Gastroesophageal sphincter (tissue), 4 donors: ENCODE measurements around the gene HBQ1. TPM values are rescaled to one million over a fixed set of nuclear protein-coding genes. Genes with fewer than 3 reads are reported as not detected.
"Not testable (repeated sequence)": the region's sequence is repeated elsewhere in the genome, so short reads cannot be mapped to it uniquely, and the experiment has no call there.

Source experiments
- ATAC-seq: fragments of 150-250 bp; one replicate; pipeline ENCODE4 v1.9.1; 2016; ENCODE audit warnings: mild to moderate bottlenecking, moderate library complexity
- H3K27ac ChIP-seq, 4 donors: fragments of 200-600 bp; sonication (generic) in 3 of 4; 1 replicate in 3 of 4; 2 replicates in 1 of 4; pipeline ENCODE4 v1.5.1; 2016 to 2019
- H3K27me3 ChIP-seq: fragments of 200-600 bp; sonication (generic); one replicate; pipeline ENCODE4 v1.5.1; 2019
- H3K36me3 ChIP-seq, 2 donors: fragments of 200-600 bp; sonication (generic); one replicate each; pipeline ENCODE4 v1.5.1; 2019; ENCODE audit warnings: control low read depth in 1 of 2
- H3K4me1 ChIP-seq, 3 donors: fragments of 200-600 bp; sonication (generic); 1 replicate in 2 of 3; 2 replicates in 1 of 3; pipeline ENCODE4 v1.5.1; 2016 to 2019; ENCODE audit warnings: control low read depth in 2 of 3
- H3K4me3 ChIP-seq, 2 donors: fragments of 200-600 bp; sonication (generic); one replicate each; pipeline ENCODE4 v1.5.1; 2019; ENCODE audit warnings: mild to moderate bottlenecking in 1 of 2, moderate library complexity in 1 of 2
- H3K9me3 ChIP-seq, 3 donors: fragments of 200-600 bp; sonication (generic); one replicate each; pipeline ENCODE4 v1.5.1; 2017 to 2019; ENCODE audit warnings: control low read depth in 2 of 3
- EP300 ChIP-seq: sonication (generic); formaldehyde crosslinking; IDR thresholded peaks from one replicate; pipeline ENCODE4 v1.6.1; 2017; ENCODE audit warnings: antibody characterized with exemption, mild to moderate bottlenecking
- POLR2A ChIP-seq, 2 donors: fragments of 450-650 bp; IDR thresholded peaks; one replicate each; pipeline ENCODE4 v1.6.1; 2017; ENCODE audit warnings: antibody characterized with exemption in 2 of 2, mild to moderate bottlenecking in 2 of 2, moderate library complexity in 1 of 2
- POLR2AphosphoS5 ChIP-seq: sonication (generic); formaldehyde crosslinking; IDR thresholded peaks from one replicate; pipeline ENCODE4 v1.6.1; 2017; ENCODE audit warnings: antibody characterized with exemption
- WGBS, 2 donors: methylation state at CpG; one replicate each; pipeline ENCODE4 v1.1.5; 2018; ENCODE audit warnings: low coverage in 1 of 2; 5-methylcytosine and 5-hydroxymethylcytosine counted together
- total RNA-seq, 4 donors: library from RNA; depleted of rRNA; stranded (reverse); fragments of >200 nt; gene quantifications; one replicate each; pipeline ENCODE4 v1.1.0, GENCODE V29; 2016
- TF ChIP-seq, protein P1 (sequence below), 4 experiments: fragments of 200-600 bp in 2 of 4; fragments of 450-650 bp in 2 of 4; sonication (generic) in 1 of 4; IDR thresholded peaks; one replicate each; pipeline ENCODE4 v1.5.1; 2017 to 2019; ENCODE audit warnings: antibody characterized with exemption in 4 of 4, mild to moderate bottlenecking in 2 of 4, moderate library complexity in 2 of 4

HBQ1 gene
- total RNA-seq, 4 donors from 2014 or later, result not detected

DNA sequence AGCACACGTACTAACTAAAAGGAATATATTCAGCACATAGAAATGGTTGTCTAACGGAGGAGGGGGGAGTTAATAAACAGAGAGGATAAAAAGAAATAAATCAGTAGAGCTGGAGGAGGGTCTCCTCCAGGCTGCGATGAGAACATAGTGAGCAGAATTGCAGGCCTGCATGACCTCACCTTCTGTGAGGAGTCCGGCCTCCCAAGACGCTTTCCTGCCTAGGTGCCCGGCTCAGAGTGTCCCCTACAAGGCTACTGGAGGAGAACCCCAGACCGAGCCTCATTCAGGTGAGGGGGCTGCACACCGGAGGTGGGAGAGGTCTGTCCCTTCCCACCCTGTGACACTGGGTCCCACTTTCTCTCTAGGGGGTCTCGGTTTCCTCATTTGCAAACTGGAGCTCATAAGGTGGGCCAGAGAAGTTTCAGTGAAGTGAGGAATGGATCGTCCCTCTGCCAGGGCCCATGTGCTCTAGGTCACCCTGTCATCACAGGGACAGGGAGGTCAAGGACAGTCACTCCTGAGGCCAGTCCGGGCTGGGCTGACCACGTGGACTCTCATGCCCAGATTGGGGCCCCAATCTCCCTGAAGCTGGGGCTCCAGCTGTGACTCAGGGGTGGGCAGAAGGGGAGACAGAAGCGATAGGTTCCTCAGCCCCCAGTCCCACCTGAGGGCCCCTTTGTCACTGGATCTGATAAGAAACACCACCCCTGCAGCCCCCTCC, 17.8 kb upstream of the HBQ1 start:
- Histone ChIP-seq H3K4me3 (no peak overlapping the region), H3K4me1 (peaks cover 0 to 21% (median 16%) of the 10 kb centered on the region in 3 donors), H3K27me3 (peaks cover 71% of the 10 kb centered on the region), H3K27ac (no peak overlapping the region), H3K36me3 (no peaks in the 10 kb centered on the region), H3K9me3 (no peaks in the 10 kb centered on the region)
- ATAC-seq, result no peak
- TF ChIP-seq POLR2AphosphoS5, result no peak
- TF ChIP-seq, protein P1, sequence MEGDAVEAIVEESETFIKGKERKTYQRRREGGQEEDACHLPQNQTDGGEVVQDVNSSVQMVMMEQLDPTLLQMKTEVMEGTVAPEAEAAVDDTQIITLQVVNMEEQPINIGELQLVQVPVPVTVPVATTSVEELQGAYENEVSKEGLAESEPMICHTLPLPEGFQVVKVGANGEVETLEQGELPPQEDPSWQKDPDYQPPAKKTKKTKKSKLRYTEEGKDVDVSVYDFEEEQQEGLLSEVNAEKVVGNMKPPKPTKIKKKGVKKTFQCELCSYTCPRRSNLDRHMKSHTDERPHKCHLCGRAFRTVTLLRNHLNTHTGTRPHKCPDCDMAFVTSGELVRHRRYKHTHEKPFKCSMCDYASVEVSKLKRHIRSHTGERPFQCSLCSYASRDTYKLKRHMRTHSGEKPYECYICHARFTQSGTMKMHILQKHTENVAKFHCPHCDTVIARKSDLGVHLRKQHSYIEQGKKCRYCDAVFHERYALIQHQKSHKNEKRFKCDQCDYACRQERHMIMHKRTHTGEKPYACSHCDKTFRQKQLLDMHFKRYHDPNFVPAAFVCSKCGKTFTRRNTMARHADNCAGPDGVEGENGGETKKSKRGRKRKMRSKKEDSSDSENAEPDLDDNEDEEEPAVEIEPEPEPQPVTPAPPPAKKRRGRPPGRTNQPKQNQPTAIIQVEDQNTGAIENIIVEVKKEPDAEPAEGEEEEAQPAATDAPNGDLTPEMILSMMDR (IDR thresholded peaks at IDR 0.05), result no peak
- no peak for TF ChIP-seq POLR2A (IDR thresholded peaks at IDR 0.05)
- no peak for TF ChIP-seq EP300
- WGBS, 2 donors, result 81 to 85% methylated on average over 7 of the region's 13 CpGs

DNA sequence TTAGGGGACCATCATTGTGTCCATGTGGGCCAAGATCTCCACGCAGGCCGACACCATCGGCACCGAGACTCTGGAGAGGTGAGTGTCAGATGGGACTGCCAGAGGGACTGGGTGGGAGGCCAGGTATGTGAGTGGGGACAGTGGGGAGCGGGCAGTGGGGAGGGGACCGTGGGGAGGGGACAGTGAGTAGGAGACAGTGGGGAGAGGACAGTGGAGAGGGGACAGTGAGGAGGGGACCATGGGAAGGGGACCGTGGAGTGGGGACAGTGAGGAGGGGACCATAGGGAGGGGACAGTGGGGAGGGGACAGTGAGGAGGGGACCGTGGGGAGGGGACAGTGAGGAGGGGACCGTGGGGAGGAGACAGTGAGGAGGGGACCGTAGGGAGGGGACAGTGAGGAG, 17.1 kb upstream of the HBQ1 start:
- not testable (repeated sequence) for ATAC-seq, H3K4me3 ChIP-seq, H3K9me3 ChIP-seq, H3K27ac ChIP-seq, H3K36me3 ChIP-seq
- peaks cover 0 to 21% (median 16%) of the 10 kb centered on the region in 3 donors for H3K4me1 ChIP-seq
- H3K27me3 ChIP-seq, result peaks cover 71% of the 10 kb centered on the region
- WGBS, 2 donors, result no CpG with 5 or more reads among the region's 10 CpGs

DNA sequence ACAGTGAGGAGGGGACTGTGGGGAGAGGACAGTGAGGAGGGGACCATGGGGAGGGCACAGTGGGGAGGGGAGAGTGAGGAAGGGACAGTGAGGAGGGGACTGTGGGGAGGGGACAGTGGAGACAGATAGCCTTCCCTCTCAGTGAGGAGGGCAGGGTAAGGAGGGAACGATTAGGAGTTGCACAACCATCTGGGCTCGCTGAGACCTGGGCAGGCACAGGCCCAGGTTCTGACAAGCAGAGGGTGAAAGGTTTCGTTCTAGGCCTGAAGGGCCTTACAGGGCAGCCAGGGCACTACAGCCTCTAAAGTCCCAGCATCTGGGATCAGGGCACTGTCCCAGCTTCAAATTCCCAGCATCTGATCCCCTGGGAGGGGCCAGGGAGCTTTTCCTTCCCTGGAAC, 16.6 kb upstream of the HBQ1 start:
- H3K36me3 ChIP-seq, ATAC-seq, H3K9me3 ChIP-seq, H3K4me3 ChIP-seq, H3K27ac ChIP-seq: not testable (repeated sequence)
- 17 to 28% methylated on average over 1 to 2 of the region's 3 CpGs for WGBS, 2 donors
- H3K4me1 ChIP-seq, result peaks cover 0 to 21% (median 16%) of the 10 kb centered on the region in 3 donors
- peaks cover 71% of the 10 kb centered on the region for H3K27me3 ChIP-seq

DNA sequence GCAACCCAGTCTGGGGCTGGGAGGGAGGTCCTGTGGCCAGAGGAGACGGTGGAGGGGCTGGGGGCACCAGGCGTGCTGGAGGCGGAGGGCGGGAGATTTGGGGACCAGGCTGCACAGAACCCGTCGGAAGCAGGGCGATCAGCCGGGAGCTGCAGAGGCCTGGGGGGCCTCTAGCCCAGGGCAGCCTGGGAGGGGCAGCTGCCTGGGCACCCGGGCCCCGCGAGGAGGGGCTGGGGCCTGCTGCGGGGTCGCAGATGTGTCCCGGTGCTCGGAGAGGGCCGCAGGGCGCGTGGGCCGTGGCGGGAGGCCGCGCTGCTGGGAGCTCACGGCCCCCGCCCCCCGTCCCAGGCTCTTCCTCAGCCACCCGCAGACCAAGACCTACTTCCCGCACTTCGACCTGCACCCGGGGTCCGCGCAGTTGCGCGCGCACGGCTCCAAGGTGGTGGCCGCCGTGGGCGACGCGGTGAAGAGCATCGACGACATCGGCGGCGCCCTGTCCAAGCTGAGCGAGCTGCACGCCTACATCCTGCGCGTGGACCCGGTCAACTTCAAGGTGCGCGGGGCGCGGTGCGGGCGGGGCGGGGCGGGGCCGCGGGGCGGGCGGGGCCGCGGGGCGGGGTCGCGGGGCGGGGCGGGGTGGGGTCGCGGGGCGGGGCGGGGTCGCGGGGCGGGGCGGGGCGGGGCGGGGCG, 16.0 kb upstream of the HBQ1 start:
- not testable (repeated sequence) for H3K9me3 ChIP-seq, H3K36me3 ChIP-seq, H3K27ac ChIP-seq, H3K4me3 ChIP-seq
- Histone ChIP-seq H3K27me3 (peaks cover 74% of the 10 kb centered on the region), H3K4me1 (peaks cover 0 to 21% (median 16%) of the 10 kb centered on the region in 3 donors)
- peak; percentile 34 for ATAC-seq
- no CpG with 5 or more reads among the region's 80 CpGs for WGBS, 2 donors

DNA sequence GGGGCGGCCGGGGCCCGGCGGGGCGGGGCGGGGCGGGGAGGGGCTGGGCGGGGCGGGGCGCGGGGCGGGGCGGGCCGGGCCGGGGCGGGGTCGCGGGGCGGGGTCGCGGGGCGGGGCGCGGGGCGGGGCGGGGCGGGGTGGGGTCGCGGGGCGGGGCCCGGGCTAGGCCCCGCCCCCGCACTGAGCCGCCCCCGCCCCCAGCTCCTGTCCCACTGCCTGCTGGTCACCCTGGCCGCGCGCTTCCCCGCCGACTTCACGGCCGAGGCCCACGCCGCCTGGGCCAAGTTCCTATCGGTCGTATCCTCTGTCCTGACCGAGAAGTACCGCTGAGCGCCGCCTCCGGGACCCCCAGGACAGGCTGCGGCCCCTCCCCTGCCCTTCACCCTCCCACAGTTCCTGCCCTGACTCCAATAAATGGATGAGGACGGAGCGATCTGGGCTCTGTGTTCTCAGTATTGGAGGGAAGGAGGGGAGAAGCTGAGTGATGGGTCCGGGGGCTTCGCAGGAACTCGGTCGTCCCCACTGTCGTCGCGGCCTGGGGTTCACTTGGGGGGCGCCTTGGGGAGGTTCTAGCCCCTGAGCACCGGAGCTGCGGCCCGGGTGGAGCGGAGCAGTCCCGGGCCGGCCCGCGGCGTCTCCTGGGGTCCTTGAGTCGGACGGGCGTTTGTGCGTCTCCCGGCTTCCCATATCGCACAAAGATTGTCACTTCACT, 15.3 kb upstream of the HBQ1 start:
- TF ChIP-seq, protein P1 (IDR thresholded peaks at IDR 0.05), result no peak
- no peak for TF ChIP-seq POLR2AphosphoS5
- TF ChIP-seq EP300, result no peak
- no peak for TF ChIP-seq POLR2A (IDR thresholded peaks at IDR 0.05)
- H3K4me3 ChIP-seq, result peak overlapping the region in 1 of 2 donors; percentile 18
- 0% methylated on average over 16 of the region's 77 CpGs; no CpG with 5 or more reads in 1 of the 2 donors for WGBS, 2 donors
- peaks cover 0 to 21% (median 16%) of the 10 kb centered on the region in 3 donors for H3K4me1 ChIP-seq
- peaks cover 74% of the 10 kb centered on the region for H3K27me3 ChIP-seq
- no peaks in the 10 kb centered on the region for H3K36me3 ChIP-seq
- ATAC-seq, result no peak
- H3K27ac ChIP-seq, result no peak overlapping the region
- H3K9me3 ChIP-seq, result no peaks in the 10 kb centered on the region

DNA sequence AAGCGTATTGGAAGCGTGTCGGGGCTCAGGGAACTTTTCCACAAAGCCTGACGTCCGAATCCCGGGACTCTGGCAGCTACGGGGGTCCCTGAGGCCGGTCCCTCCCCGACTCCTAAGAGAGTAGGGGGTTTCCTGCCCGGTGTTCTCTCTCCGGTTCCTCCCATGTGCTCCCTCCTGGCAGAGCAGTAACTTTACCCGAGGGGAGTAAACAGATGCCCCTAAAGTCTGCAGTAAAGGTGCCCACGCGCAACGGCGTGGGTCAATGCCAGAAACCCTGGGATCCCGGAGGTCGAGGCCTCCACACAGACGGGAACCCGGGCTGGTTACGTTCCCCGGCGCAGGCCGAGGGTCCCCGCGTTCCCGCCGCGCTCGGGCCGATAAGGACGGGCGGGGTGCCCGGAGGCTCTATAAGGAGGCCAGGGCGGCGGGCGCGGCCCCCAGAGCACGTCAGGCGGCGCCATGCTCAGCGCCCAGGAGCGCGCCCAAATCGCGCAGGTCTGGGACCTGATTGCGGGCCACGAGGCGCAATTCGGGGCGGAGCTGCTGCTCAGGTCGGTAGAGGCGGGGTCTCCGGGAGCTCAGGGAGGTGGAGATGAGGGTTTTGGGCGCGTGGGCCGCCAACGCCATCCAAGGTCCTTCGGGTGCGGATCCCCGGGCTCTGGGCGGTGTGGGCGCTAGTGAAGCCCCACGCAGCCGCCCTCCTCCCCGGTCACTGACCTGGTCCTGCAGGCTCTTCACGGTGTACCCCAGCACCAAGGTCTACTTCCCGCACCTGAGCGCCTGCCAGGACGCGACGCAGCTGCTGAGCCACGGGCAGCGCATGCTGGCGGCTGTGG, 14.5 kb upstream of the HBQ1 start, which contains the start of gene HBM:
TSS of gene HBM (plus strand) at position 440 of the 836 bp plus-strand sequence. CDS start at position 460, 20 bp downstream.
- ATAC-seq, result no peak
- WGBS, 2 donors, result no CpG with 5 or more reads among the region's 75 CpGs
- TF ChIP-seq, protein P1 (IDR thresholded peaks at IDR 0.05), result no peak
- TF ChIP-seq POLR2AphosphoS5 (no peak), POLR2A (IDR thresholded peaks at IDR 0.05) (no peak), EP300 (no peak)
- Histone ChIP-seq H3K27me3 (peaks cover 79% of the 10 kb centered on the region), H3K9me3 (no peaks in the 10 kb centered on the region), H3K4me3 (peak within 1 kb of the TSS in 1 of 2 donors; percentile 18), H3K36me3 (no peaks in the 10 kb centered on the region), H3K27ac (no peak within 1 kb of the TSS), H3K4me1 (peaks cover 0 to 21% (median 16%) of the 10 kb centered on the region in 3 donors)
